ENCODE data around the gene PARVA.
"Not testable (repeated sequence)": the region's sequence is repeated elsewhere in the genome, so short reads cannot be mapped to it uniquely, and the experiment has no call there.

Gene PARVA, protein sequence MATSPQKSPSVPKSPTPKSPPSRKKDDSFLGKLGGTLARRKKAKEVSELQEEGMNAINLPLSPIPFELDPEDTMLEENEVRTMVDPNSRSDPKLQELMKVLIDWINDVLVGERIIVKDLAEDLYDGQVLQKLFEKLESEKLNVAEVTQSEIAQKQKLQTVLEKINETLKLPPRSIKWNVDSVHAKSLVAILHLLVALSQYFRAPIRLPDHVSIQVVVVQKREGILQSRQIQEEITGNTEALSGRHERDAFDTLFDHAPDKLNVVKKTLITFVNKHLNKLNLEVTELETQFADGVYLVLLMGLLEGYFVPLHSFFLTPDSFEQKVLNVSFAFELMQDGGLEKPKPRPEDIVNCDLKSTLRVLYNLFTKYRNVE

DNA sequence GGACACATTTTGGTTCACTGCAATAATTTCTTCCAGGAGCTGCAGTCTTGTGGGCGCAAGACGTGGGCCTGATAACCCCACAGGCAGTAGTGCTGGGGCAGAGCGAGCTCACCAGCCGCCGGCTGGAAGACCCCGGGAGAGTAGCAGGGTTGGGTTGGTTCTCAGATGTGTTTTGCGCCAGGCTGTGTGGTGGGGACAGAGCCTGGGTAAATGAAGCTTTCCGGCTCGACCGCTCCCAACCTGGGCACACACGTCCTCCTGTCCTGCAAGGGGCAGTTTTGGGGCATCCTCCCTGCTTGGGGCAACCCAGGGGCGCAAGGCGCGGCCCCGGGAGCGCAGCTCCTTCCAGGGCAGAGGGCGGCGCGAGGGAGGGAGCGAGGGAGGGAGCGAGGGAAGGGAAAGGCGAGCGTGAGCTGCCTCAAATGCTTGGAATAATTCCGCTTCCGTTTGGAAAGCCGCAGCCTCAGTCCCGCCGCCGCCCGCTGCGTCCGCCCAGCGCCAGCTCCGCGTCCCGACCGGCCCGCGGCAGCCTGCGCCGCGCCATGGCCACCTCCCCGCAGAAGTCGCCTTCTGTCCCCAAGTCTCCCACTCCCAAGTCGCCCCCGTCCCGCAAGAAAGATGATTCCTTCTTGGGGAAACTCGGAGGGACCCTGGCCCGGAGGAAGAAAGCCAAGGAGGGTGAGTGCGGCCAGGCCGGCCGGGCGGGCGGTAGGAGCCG, at the start of gene PARVA:
Gene PARVA, plus strand, starts transcription at position 466 of the 718 bp plus-strand sequence. Its CDS starts 77 bp downstream, at position 543.
- no peak for DNase-seq

DNA sequence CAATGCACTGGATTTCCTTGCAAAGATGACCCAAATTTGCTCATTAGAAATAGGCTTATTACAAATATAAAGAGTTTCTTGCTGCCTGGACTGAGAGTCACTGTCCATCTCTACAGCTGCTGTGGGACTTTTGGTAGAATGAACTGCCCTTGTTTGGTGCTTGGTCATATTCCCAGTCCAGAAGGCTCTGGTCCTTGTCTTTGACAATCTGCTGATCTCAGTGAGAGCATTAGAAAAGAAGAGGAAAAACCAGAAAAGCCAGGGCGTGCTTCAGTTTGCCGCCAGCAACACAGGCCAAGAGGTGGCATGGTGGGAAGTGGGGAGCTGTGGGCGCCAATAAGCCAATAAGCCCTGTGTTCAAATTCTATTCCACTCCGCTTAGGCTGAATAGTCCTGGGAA, 48.2 kb upstream of the PARVA start:
- DNase-seq = no peak

DNA sequence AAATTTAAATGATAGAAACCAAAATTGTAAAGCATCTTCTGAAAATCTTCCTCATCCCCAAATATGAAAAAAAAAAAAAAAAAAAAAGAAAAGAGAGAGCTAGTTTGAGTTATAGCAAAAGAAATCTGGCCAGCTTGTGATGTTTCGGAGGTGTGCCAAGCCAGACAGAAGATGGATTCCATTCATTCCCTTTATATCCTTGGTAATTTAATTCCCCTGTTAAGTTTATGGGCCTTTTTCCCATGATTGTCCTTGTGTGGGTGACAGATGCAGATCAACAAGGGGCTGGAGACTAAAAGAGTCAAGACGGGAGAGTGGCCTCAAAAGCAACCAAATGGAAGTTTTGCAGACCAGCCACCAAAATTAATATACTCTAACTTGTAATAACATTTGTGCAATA, 47.6 kb upstream of the PARVA start:
- DNase-seq = no peak

DNA sequence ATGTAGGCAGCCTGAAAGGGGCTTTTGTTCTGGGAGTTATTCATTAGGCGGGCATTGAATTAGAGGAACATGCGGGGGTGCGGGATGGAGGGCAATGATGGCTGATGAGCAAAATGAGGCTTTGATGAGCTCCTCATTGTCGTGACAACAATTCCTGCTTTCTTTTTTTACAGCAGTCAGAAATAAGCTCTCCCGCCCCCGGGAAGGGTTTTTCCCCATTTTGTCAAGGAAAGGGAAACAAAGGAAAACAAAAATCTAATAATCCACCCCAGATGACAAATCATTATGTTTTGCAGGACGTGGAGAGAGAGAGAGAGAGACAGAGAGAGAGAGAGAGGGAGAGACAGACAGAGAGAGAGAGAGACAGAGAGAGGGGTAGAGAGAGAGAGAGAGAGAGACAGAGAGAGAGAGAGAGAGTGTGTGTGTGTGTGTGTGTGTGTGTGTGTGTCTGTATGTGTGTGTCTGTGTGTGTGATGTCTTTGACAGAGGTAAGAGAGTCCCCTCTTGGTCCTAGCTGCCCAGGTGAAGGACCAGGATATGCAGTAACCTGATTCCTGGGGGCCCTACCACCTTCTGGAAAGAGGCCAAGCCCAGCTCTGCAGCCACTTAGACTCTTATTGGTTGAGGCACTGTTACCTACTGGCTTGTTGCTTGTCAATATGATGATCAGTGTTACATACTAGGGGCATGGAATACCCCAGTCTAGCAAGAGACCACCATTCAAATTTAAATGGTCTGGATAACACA, 46.7 kb upstream of the PARVA start:
- no peak for DNase-seq

DNA sequence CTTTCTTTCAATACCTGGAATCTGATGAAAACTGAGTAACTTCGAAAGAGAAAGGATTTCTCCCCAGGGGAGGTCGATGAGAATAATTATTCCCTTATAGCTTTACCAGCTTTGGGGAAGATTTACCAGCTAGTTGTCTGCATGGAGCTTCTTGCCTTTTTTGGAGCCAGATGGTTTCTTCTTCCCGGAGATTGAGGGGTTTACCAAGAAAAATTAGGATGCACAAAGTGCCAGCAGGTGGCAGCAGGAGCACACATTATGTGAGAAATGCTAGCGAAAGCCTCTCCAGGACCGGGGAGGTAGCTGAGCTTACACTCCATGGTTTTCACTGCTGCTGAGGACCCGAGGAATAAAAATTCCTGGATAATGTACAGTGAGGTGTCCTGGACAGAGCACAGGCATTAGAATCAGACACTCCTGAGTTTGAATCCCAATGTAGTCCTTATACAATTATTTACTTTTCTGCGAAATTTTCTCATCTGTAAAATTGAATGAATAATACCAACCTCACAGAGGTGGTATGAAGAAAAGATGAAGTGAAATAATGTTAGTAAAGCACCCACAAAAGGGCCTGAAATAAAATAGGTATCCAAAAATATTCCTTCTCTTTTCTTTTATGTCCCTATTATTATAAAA, 46.0 kb upstream of the PARVA start:
- peak; percentile 74 for DNase-seq

DNA sequence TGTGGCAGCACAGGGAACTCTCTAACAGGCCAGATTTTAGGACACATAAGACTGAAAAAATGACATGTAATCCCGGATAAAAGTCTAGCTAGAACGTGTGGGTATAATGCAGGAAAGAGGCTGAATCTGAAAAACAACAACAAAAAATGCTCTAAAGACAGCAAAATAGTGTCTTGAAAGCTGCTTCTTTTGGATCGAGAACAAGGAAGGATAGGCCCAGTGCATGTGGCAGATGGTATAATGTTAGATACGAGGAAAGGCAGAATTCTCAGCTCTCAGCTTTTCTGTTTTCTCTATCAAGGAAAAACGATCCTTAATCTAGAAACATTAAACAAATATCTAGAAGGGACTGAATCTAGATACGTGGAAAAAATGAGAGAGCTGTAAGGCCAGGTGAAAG, 33.8 kb upstream of the PARVA start:
- no peak for DNase-seq

DNA sequence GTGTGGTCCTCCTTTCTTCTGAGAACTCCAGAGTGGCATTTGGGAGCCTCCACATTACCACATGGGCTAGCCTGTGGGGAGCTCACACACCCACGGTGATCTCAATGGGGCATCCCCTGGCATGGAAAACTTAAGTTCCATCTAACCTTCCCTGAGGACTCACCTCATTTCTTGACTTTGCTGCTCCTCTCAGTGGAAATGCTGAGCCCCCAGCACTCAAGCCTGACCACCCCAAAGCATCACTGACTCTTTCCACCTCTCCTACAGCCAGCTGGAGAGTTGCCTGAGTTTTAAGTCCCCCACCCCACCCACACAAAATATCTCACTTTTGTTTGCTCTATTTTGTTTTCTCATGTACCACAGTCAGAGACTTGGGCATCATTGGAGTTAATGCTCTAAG, 23.8 kb upstream of the PARVA start:
- no peak for DNase-seq

DNA sequence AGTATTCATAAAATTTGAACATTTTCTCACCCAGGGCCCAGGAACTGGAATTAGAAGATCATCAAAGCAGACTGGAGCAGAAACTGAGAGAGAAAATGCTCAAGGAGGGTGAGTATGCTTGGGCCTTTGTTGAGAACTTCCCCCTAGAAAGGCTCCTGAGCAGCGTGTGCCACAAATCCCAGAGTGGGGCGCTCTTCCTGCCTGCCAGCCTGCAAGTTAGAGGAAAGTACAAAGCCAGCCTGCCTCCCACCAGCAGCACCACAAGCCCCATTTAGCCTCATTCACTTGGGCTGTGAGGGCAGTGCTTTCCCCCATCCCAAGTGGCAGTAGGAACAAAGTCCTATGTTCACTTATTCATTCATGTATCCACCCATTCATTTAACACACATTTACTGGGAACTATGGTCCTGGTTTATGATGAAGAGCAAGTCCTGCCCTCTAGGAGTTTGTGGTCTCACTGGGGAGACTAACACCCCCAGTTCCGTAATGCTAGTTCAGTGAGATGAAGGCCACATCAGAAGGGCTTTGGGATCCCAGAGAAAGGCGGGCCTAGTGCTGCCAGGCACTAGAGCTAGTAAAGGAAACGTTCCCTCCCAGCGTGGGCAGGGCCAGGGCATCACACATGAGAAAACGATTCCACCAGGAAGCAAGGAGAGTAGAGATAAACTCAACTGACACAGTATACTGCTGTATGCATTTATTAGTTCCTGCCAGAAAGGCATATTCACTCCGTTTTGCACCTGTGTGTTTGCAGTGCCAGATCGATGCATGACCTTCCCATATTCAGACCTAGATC, 22.4 kb upstream of the PARVA start:
- DNase-seq = no peak

DNA sequence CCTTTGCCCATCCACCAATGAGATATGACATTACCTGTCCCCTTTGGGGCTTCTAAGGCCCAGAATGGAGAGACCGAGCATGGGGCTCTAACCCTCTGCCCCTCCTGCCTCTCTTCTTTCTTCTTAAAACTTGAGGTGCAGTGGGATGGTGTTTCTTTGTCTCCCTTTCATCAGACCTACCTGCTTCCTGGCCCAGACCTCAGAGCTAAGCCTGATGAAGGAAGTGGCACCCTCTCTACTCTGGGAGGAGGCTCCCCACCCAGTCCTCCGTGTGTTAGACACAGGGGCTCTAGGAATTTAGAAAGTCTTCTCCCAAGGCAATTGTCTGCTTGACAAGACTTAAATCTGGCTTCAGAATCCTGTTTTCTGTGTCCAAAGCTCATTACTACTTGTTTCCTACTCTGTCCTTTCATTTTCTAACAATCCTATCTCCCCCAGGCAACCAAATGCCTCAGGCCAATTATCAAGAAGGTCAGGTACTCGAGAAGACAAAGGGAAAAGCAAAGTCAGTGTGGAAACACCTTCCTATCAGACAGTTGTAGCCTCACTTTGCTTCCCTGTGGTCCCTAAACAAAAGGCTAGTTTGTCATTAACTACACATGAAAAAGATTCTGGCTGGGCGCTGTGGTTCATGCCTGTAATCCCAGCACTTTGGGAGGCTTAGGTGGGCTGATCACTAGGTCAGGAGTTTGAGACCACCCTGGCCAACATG, 20.3 kb upstream of the PARVA start:
- peak; percentile 30 for DNase-seq

DNA sequence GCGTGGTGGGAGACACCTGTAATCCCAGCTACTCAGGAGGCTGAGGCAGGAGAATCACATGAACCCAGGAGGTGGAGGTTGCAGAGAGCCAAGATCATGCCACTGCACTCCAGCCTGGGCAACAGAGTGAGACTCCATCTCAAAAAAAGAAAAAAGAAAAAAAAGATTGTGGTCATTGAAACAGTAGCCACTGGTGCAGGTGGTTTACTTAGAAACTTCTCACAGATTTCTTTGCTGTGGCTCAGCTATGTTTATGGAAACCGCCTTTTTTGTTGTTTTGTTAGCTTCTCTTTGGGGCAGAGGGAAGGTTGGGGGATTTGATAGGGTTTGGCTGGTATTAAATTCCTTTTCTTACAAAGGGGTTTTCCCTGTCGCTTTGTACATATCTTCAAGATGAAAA, 19.7 kb upstream of the PARVA start:
- DNase-seq = not testable (repeated sequence)

DNA sequence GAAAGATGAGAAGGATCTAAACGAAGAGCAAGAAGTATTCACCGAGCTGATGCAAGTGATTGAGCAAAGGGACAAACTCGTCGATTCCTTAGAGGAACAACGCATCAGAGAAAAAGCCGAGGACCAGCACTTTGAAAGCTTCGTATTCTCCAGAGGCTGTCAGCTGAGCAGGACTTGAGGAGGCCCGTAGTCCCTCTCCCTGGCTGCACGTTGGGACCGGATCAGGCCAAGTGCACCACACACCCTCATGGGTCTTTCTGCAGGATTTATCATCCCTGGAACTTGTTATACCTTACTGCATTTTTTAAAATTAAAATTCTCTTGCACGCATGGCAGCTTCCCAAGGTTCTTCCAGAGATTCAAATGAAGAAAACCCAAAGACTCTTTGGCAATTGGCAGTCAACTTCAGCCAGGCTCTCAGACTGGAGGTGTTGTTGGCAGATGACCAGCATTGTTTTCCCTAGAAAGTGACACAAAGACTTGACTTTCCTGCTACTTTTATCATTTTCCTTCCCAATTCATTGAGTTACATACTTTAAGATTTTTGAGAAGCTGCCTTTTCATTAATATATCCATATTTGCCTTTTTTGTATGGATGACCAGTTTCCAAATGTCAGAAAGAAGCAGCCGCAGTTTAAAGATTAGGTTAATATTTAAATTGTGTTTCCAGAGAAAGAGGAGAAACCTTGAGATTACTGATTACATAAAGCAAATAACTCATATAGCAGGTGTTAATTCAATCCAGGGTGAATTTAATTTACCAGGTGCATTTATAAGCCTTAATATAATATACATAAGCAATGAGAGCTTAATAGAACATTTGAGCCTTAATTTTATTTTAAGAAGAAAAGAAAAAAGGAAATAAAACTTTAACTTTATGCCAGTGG, 18.8 kb upstream of the PARVA start:
- no peak for DNase-seq

DNA sequence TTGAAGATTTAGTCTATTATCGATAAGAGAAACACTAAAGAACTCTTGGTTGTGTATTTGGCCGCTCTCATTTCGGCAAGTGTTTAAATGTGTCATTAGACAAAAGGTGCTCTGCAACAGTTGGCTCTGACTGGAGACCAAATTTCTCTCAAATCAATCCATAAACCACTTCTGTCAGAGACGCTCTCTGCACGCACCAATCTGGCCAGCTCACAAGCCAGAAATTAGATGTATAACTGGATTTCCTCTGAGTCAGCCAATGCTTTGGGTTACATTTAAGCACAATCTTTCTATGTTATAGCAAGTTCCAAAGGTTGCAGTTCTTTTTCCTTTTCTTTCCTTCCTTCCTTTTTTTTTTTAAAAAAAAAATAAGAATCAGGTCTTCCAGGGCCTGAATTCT, 17.6 kb upstream of the PARVA start:
- DNase-seq = no peak

DNA sequence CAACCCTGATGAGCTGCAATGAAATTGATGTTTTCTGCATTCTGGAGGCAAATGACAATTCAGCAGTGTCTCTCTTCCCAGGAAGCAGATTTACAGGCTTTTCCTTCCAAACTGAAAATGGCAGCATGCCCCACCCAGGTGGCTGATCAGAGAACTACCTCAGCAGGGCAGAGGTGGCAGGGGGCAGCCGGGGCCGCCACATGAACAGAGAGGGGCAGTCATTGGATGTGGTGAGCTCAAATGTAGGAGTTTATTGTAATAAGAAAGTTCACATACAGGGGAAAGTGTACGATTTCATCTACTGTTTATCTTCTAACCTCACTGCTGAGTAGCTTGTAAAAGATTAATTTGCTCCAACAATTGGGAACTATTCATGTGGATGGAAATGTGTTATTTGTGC, 15.7 kb upstream of the PARVA start:
- DNase-seq = no peak

DNA sequence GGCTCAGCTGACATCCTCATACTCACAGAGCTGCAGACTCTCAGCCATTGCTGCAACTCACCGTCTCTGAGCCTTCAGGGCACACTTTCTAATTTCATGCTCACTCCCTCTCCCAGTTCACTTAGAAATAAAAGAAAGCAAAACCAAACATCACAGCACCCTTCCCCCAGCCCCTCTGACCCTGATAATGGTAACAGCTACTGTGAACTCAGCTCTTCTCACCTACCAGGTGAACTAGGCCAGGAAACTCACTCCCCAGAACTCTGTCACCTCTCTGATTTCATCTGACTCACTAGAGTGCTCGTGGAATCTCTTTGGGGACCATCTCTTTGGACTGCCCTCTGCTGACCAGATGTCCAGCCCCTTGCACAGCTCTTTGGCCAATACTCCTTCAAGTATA, 14.5 kb upstream of the PARVA start:
- DNase-seq = peak; percentile 31

DNA sequence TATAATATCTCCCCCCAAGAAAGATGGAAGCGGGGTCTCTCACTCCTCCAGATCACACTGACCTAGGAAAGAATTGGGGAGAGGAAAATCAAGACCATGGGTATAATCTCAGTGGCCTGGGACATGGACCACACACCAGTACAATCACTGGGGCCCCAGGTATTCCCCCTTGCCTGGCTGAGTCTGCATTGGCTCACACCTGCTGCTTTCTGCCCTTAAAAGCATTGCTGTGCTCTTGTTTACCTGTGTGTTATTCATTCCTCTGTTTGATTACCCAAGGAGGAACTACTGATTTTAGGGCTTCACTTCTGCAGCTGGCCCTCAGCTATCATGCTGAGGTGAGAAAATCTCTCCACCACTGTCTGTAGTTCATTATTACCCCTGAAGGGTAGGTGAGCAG, 14.0 kb upstream of the PARVA start:
- DNase-seq = no peak

DNA sequence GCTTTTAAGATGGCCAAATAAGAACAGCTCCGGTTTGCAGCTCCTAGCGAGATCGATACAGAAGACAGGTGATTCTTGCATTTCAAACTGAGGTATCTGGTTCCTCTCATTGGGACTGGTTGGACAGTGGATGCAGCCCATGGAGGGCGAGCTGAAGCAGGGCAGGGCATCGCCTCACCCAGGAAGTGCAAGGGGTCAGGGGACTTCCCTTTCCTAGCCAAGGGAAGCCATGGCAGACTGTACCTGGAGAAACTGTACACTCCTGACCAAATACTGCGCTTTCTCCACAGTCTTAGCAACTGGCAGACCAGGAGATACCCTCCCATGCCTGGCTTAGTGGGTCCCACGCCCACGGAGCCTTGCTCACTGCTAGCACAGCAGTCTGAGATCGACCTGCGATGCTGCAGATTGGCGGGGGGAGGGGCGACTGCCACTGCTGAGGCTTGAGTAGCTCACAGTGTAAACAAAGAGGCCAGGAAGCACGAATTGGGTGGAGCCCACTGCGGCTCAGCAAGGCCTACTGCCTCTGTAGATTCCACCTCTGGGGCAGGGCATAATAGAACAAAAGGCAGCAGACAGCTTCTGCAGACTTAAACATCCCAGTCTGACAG, 11.3 kb upstream of the PARVA start:
- DNase-seq = peak; percentile 67

DNA sequence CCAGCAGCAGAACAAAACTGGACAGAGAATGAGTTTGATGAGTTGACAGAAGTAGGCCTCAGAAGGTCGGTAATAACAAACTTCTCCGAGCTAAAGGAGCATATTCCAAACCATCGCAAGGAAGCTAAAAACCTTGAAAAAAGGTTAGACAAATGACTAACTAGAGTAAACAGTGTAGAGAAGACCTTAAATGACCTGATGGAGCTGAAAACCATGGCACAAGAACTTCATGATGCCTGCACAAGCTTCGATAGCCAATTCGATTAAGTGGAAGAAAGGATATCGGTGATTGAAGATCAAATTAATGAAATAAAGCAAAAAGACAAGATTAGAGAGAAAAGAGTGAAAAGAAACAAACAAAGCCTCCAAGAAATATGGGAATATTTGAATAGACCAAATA, 10.3 kb upstream of the PARVA start:
- not testable (repeated sequence) for DNase-seq

DNA sequence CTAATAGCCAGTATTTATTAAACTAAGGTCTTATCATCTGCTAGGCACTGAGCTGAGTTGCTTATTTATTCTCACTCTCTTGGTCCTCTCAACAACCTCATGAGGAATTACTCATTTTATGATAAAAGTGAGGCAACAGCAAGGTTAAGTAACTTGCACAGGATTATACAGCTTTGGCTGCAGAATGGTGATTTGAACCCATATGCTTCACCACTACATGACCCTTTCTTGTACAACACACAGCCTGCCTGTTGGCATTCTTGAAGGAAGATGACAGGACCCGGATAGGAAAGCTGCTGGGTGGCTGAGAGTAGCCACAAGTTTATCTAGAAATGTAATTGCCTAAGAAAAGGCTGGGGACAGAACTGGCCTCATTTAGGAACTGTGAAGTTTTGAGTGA, 5.3 kb upstream of the PARVA start:
- DNase-seq = no peak

DNA sequence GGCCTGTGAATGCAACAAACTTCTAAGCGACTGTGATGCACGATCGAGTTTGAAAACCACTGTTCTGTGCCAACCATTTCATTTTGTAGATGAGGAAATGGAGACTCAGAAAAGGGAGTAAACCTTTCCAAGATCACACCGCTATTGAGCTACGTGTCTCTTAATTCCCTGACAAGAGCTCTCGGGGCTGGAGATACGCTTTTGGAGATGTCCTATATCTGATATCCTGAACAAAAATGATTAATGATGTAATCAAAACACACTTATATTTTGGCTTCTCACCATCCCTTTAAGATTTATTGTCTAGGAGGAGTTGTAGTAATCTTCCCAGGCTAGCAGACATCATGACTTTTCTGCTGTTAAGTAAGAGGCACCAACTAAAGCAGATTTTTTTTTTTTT, 1.7 kb upstream of the PARVA start:
- no peak for DNase-seq
